ENCODE measurements around the gene SNX24. TPM values are rescaled to one million over a fixed set of nuclear protein-coding genes. Genes with fewer than 3 reads are reported as not detected.

The SNX24 gene
- total RNA-seq (2014; rRNA removed; shearing (Covaris generic)) (22.7 and 27.5 TPM in 2 replicates), polyA plus RNA-seq (2016; fragmentation: Nextera tagmentation; extraction: Ambion mirVana) (17.9 and 18.0 TPM in 2 replicates)
- long read RNA-seq, transcript SNX24-201 (7 exons, 2,158 nt) = major isoform, 5 of 5 reads
- long read RNA-seq, partial matches to known transcripts = 0 of 5 reads
- long read RNA-seq, other reads (novel, unspliced or antisense) = 0 of 5 reads

GRCh38 chr5:122845229-122846050 is at the start of gene SNX24:
SNX24 (plus strand) TSS chr5:122845613; CDS start chr5:122845634, 21 bp downstream.
- no peaks in the 10 kb centered on the region for H4K20me1 ChIP-seq (replicated peaks; ENCODE audit: insufficient read depth)
- no peaks in the 10 kb centered on the region for H3K9me2 ChIP-seq (ENCODE audit: insufficient read depth)
- peaks cover 21% of the 10 kb centered on the region for H3K27me3 ChIP-seq (ENCODE audit: insufficient read depth)
- H3K79me2 ChIP-seq (replicated peaks; ENCODE audit: insufficient read depth) = peaks cover 12% of the 10 kb centered on the region
- ATAC-seq (peak; percentile 81), DNase-seq (ENCODE audit: low spot score) (peak; percentile 89)
- Mint-ChIP-seq H3K27me3 (ENCODE audit: insufficient read depth, low read depth, poor library complexity) (peaks cover 24% of the 10 kb centered on the region), H3K36me3 (ENCODE audit: low read depth) (no peaks in the 10 kb centered on the region; the same call in 2 of the 3 replicates), H3K27ac (peak within 1 kb of the TSS; percentile 58; the same call in 1 of the 2 replicates), H3K9me3 (no peaks in the 10 kb centered on the region; the same call in 2 of the 3 replicates), H3K4me3 (peak within 1 kb of the TSS; percentile 82), H3K4me1 (peaks cover 29% of the 10 kb centered on the region)
- no peaks in the 10 kb centered on the region; the same call in 1 of the 2 replicates for H3F3A ChIP-seq (replicated peaks; ENCODE audit: low read depth)
- peak within 1 kb of the TSS; percentile 64 for H3K4me3 ChIP-seq
- H3K4me1 ChIP-seq (ENCODE audit: insufficient read depth) = peaks cover 26% of the 10 kb centered on the region
- peak within 1 kb of the TSS; percentile 96 for H2AFZ ChIP-seq
- peak within 1 kb of the TSS; percentile 94 for H3K4me2 ChIP-seq
- no peaks in the 10 kb centered on the region for H3K36me3 ChIP-seq (ENCODE audit: insufficient read depth)
- H3K27ac ChIP-seq (ENCODE audit: low read depth) = peak within 1 kb of the TSS; percentile 21; the same call in 1 of the 2 replicates
- no peak for TF ChIP-seq STAT1 (IDR thresholded peaks at IDR 0.05; ENCODE audit: unreplicated experiment)
- TF ChIP-seq, protein P1, sequence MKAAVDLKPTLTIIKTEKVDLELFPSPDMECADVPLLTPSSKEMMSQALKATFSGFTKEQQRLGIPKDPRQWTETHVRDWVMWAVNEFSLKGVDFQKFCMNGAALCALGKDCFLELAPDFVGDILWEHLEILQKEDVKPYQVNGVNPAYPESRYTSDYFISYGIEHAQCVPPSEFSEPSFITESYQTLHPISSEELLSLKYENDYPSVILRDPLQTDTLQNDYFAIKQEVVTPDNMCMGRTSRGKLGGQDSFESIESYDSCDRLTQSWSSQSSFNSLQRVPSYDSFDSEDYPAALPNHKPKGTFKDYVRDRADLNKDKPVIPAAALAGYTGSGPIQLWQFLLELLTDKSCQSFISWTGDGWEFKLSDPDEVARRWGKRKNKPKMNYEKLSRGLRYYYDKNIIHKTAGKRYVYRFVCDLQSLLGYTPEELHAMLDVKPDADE (IDR thresholded peaks at IDR 0.05) = no peak
- TF ChIP-seq EZH2phosphoT487 (IDR thresholded peaks at IDR 0.05; ENCODE audit: unreplicated experiment) = no peak
- no peak for TF ChIP-seq JUNB (IDR thresholded peaks at IDR 0.05; ENCODE audit: unreplicated experiment)
- no peak for TF ChIP-seq ZNF462 (CRISPR knock-in tag; IDR thresholded peaks at IDR 0.05)
- no peak for TF ChIP-seq CTCF (conservative IDR thresholded peaks at IDR 0.05; ENCODE audit: low read depth in 2 of 2)
- no peak for TF ChIP-seq EZH2 (IDR thresholded peaks at IDR 0.05; ENCODE audit: low read depth, unreplicated experiment)
- TF ChIP-seq, protein P2, sequence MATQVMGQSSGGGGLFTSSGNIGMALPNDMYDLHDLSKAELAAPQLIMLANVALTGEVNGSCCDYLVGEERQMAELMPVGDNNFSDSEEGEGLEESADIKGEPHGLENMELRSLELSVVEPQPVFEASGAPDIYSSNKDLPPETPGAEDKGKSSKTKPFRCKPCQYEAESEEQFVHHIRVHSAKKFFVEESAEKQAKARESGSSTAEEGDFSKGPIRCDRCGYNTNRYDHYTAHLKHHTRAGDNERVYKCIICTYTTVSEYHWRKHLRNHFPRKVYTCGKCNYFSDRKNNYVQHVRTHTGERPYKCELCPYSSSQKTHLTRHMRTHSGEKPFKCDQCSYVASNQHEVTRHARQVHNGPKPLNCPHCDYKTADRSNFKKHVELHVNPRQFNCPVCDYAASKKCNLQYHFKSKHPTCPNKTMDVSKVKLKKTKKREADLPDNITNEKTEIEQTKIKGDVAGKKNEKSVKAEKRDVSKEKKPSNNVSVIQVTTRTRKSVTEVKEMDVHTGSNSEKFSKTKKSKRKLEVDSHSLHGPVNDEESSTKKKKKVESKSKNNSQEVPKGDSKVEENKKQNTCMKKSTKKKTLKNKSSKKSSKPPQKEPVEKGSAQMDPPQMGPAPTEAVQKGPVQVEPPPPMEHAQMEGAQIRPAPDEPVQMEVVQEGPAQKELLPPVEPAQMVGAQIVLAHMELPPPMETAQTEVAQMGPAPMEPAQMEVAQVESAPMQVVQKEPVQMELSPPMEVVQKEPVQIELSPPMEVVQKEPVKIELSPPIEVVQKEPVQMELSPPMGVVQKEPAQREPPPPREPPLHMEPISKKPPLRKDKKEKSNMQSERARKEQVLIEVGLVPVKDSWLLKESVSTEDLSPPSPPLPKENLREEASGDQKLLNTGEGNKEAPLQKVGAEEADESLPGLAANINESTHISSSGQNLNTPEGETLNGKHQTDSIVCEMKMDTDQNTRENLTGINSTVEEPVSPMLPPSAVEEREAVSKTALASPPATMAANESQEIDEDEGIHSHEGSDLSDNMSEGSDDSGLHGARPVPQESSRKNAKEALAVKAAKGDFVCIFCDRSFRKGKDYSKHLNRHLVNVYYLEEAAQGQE (IDR thresholded peaks at IDR 0.05; ENCODE audit: unreplicated experiment) = no peak
- TF ChIP-seq ZNF114 (CRISPR knock-in tag; IDR thresholded peaks at IDR 0.05) = no peak
- peak; percentile 77 for TF ChIP-seq POLR2AphosphoS5 (IDR thresholded peaks at IDR 0.05; ENCODE audit: low read depth)
- TF ChIP-seq CREB1 (CRISPR knock-in tag; IDR thresholded peaks at IDR 0.05; ENCODE audit: low read depth) = no peak
- TF ChIP-seq ZNF331 (CRISPR knock-in tag; IDR thresholded peaks at IDR 0.05; ENCODE audit: low read depth) = 0 out of 2 replicates have a peak, but pooled peaks have one; percentile 22

All from GM23338 (cell line).